Skeletal muscle satellite cell (primary cell): ENCODE data around the gene RHBDF2.
"Not testable (repeated sequence)": the region's sequence is repeated elsewhere in the genome, so short reads cannot be mapped to it uniquely, and the experiment has no call there.

ENCODE experiments used
- H3K27me3 ChIP-seq: 2 replicates; pipeline ENCODE4 v1.7.0; 2013; ENCODE audit warnings: low read length; ENCODE audit not compliant: control insufficient read depth, insufficient read depth
- H3K36me3 ChIP-seq: 2 replicates; pipeline ENCODE4 v1.7.0; 2013; ENCODE audit warnings: mild to moderate bottlenecking, control low read depth, low read length; ENCODE audit not compliant: insufficient read depth
- H3K4me1 ChIP-seq: 2 replicates; pipeline ENCODE4 v1.7.0; 2013; ENCODE audit warnings: low read length; ENCODE audit not compliant: control insufficient read depth, insufficient read depth
- H3K4me2 ChIP-seq: 2 replicates; pipeline ENCODE4 v1.7.0; 2013; ENCODE audit warnings: mild to moderate bottlenecking, low read length
- H3K4me3 ChIP-seq: 2 replicates; pipeline ENCODE4 v1.7.0; 2013; ENCODE audit warnings: low read length
- H3K9ac ChIP-seq: 2 replicates; pipeline ENCODE4 v1.7.0; 2013; ENCODE audit warnings: mild to moderate bottlenecking, low read depth, low read length, moderate library complexity
- H3K9me3 ChIP-seq: replicated peaks from 2 replicates; pipeline ENCODE4 v1.7.0; 2013; ENCODE audit warnings: mild to moderate bottlenecking, control low read depth, low read length

RHBDF2 gene

DNA sequence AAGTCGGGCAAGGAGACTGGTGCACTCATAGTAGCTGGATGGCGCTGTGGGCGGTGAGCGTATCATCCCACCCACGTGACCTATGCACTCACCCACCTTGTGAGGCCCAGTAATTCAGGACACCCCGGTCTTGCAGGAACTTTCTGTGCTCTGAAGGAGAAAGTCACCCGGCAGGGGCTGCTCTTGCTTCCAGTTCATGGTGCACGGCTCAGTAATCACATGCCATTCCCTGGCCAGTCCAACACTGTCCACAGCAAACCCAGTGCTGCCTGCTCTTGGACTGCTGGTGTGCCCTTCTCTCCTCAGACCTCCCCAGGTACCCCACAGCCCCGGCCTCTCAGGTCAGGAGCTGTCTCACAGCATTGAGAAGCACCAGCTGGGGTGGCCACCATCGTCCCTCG, 16.4 kb upstream of the RHBDF2 start:
- Histone ChIP-seq H3K9me3 (no peaks in the 10 kb centered on the region), H3K4me1 (peaks cover 15% of the 10 kb centered on the region), H3K4me2 (no peak overlapping the region), H3K36me3 (no peaks in the 10 kb centered on the region), H3K27me3 (no peaks in the 10 kb centered on the region), H3K9ac (no peak overlapping the region), H3K4me3 (no peak overlapping the region)

DNA sequence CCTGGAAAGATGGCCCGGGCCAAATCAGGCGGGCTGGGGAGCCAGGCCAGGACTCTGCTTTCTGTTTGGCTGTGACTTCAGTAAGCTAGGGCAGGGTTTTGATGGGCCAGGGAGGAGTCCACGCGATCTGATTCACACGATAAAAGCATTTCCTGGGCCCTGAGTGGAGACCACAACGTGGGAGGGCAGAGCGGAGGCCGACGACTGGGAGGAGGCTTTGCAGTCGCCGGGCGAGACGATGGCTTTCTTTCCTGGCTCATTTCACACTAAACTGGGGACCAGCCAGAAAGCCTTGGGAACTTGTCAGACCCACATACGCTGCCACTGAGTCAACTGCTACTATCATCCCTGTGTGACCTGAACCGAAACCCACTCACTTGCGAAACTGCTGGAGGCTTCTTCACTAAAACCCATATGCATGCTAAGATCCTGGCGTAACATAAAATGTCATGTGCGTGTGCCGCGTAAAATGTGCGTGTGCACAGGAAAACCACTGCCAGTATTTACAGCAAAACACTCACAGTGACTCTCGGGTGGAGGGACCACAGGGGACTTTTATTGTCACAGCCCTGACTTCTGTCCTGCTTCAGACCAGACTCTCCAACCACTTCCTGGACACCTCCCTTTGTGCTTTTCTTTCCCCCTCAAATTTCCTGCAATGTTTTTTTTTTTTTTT, 14.2 kb upstream of the RHBDF2 start:
- no peaks in the 10 kb centered on the region for H3K36me3 ChIP-seq
- H3K9me3 ChIP-seq: no peaks in the 10 kb centered on the region
- peaks cover 15% of the 10 kb centered on the region for H3K4me1 ChIP-seq
- peak overlapping the region; percentile 72 for H3K4me2 ChIP-seq
- no peaks in the 10 kb centered on the region for H3K27me3 ChIP-seq
- peak overlapping the region; percentile 54 for H3K4me3 ChIP-seq
- H3K9ac ChIP-seq: peak overlapping the region; percentile 80

DNA sequence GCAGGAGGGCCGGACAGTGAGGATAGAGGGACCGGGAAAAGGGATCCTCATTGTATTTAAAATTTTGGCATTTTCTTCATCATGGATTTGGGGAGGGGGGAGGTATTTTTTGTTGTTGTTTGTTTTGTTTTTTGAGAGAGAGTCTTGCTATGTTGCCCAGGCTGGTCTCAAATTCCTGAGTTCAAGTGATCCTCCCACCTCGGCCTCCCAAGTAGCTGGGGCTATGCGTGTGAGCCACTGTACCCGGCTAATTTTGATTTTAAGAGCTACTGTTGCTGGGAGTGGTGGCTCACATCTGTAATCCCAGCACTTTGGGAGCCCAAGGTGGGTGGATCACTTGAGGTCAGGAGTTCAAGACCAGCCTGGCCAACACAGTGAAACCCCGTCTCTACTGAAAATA, 13.1 kb upstream of the RHBDF2 start:
- H3K27me3 ChIP-seq, H3K36me3 ChIP-seq, H3K9me3 ChIP-seq, H3K4me3 ChIP-seq, H3K4me2 ChIP-seq, H3K9ac ChIP-seq: not testable (repeated sequence)
- H3K4me1 ChIP-seq: peaks cover 20% of the 10 kb centered on the region

DNA sequence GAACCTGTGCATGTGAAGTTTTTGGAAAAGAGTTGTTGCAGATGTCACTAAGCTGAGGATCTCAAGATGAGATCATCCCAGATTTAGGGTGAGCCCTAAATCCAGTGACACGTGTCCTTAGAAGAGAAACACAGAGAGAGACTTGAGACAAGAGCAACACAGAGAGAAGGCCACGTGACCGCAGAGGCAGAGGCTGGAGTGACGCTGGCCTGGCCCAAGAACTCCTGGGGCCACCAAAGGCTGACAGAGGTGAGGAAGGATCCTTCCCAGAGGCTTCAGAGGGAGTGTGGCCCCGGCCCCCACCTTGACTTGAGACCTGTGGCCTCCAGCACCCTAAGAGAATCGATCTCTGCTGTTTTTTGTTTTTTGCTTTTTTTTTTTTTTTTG, 12.1 kb upstream of the RHBDF2 start:
- H3K4me3 ChIP-seq: no peak overlapping the region
- no peak overlapping the region for H3K9ac ChIP-seq
- no peaks in the 10 kb centered on the region for H3K36me3 ChIP-seq
- H3K9me3 ChIP-seq: no peaks in the 10 kb centered on the region
- no peak overlapping the region for H3K4me2 ChIP-seq
- H3K27me3 ChIP-seq: no peaks in the 10 kb centered on the region
- peaks cover 20% of the 10 kb centered on the region for H3K4me1 ChIP-seq

DNA sequence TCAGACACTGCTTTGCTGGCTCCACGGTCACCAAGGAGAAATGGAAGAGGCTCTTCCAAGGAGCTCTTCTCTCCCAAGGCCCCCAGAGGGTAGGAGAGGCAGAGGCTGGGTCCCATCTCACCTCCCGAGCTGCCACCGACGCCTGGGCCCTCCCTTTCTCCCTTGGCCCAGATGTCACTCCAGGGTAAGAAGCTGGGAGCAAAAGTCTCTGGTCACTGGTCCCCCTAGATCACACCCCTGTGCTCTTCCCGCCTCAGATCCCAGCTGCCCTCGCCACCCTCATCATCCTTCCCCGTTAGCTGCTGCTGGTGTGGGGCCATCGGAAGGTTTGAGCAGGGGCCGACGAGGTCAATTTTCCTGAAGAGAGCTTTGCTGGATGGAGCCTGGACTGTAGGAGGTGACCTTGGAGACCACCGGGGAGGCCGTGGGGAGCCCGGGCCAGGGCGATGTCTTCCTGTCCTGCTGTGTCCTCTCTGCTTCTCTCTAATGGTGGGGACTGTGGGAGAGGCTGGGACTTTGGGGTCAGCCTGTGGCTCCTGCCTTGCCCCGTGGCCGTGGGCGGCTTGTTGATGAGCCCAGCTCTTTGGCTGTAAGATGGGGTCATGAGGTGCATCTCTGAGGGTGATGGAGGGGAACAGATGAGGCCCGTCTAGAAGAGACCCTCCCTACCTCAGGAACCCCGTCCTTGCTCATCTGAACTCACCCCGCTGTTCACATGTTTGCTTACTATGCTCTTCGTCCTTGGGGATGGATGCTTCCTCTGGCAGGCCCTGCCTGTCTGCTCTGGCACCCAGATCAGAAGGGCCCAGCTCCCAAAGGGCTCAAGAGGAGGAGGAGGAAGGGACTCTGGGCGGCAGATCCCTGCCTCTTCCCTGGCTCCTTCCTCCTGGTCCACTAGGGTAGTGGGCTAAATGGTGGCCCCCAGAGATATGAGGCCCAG, 11.4 kb upstream of the RHBDF2 start:
- no peaks in the 10 kb centered on the region for H3K36me3 ChIP-seq
- H3K4me1 ChIP-seq: peaks cover 20% of the 10 kb centered on the region
- peaks cover 5% of the 10 kb centered on the region for H3K27me3 ChIP-seq
- H3K4me2 ChIP-seq: no peak overlapping the region
- no peak overlapping the region for H3K4me3 ChIP-seq
- no peak overlapping the region for H3K9ac ChIP-seq
- no peaks in the 10 kb centered on the region for H3K9me3 ChIP-seq

DNA sequence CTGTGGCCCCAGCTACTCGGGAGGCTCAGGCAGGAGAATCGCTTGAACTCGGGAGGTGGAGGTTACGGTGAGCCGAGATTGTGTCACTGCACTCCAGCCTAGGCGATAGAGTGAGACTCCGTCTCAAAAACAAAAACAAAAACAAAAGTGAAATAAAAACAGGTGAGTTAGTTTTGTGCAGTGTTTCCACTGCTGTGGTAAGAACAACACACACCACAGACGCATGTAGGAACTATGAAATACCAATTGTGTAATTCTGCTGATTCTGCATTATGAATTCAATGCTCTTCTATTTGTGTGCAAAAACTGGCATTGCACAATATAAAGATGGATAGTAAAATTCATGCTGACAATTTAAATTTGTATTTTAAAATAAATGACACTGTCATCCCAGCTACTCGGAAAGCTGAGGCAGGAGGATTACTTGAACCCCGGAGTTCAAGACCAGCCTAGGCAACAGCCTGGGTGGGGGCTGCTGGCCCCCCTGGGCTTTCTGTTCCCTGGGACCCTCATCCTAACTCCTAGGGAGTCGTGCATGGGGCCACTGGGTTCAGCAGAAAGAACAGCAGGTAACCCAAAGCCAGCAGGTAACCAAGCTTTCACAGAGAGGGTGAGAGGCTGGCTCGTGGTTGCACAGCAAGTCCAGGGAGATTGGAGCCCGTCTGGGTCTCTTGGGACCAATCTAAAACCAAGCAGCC, 10.6 kb upstream of the RHBDF2 start:
- H3K9ac ChIP-seq: no peak overlapping the region
- H3K4me3 ChIP-seq: no peak overlapping the region
- no peaks in the 10 kb centered on the region for H3K36me3 ChIP-seq
- H3K27me3 ChIP-seq: peaks cover 12% of the 10 kb centered on the region
- H3K4me1 ChIP-seq: peaks cover 20% of the 10 kb centered on the region
- H3K9me3 ChIP-seq: no peaks in the 10 kb centered on the region
- H3K4me2 ChIP-seq: no peak overlapping the region

DNA sequence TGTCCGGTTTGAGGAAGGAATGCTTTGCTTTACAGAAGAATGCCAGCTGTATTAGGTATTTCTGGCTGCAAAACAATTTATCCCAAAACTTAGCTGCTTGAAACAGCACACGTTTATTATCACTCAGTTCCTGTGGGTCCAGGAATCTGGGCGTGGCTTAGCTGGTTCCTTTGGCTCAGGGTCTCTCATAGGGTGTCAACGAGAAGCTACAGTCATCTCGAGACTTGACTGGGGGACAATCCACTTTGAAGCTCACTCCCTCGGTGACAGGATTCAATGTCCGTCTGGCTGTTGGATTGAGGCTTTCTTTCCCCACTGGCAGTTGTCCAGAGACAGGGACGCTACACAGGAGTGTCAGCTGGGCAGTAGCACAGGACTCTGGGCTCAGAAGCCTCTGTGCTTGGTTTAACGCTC, 9.6 kb upstream of the RHBDF2 start:
- H3K4me3 ChIP-seq: no peak overlapping the region
- peaks cover 16% of the 10 kb centered on the region for H3K27me3 ChIP-seq
- peaks cover 20% of the 10 kb centered on the region for H3K4me1 ChIP-seq
- no peaks in the 10 kb centered on the region for H3K9me3 ChIP-seq
- H3K36me3 ChIP-seq: no peaks in the 10 kb centered on the region
- H3K9ac ChIP-seq: no peak overlapping the region
- H3K4me2 ChIP-seq: no peak overlapping the region

DNA sequence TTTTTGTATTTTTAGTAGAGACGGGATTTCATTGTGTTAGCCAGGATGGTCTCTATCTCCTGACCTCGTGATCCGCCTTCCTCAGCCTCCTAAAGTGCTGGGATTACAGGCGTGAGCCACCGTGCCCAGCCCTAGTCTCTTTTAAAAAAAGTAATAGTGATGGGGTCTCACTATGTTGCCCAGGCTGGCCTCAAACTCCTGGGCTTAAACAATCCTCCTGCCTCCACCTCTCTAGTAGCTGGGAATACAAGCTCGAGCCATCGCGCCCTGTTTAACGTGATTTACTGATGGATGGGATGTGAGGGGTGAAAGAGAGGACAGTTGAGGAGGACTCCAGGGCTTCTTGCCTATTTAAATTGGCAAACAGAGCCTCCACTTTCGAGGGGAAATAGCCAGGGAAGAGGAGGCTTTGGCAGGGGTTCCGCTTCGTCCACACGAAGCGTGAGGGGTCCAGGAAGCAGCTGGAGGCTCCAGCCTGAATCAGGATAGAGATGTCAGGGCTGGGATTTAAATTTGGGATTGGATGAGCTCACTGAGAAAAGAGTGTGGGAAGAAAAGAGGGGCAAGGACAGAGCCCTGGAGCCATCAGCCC, 7.3 kb upstream of the RHBDF2 start:
- not testable (repeated sequence) for H3K9me3 ChIP-seq

DNA sequence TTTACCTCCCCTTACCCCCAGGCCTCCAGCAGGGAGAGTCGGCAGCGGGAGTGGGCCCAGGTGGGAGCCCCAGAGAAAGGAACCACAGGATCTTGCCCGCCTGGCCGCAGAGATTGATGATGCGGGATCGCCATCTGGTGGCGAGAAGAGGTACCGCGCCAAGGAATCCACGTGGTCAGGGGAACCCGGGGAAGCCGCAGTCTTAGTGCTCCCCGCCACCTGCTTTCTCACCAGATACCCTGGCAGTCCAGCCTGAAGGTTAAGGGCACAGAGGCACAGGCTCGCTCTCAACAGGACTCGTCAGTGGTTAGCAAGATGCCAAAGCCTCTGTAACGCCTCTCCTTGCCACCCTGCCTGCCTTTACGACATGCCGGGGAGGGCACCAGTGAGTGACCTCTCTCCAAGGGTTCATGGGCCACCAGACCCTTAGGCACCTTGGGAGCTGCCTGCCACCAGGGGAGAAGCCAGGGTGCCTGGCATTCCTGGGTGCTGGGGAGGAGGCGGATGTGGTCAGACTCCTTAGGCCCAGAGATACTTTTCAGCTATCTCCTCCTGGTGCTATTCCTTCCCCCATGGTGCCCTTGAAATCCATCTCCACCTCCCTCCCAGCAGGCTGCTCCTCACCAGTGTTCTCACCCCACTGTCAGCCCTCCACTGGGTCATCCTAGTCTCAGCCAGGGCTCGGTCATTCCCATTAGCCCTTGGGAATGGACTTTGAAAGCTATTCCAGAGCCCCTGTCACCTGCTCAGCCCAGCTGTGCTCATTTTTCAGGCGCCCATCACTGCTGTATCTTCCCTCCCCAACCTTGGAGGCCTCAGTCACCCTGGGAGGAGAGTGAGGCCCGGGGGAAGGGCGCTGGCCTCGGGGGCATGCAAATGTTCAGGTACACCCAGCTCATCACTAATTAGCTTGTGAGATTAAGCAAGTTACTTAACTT, 5.5 kb upstream of the RHBDF2 start:
- Histone ChIP-seq H3K27me3 (peaks cover 16% of the 10 kb centered on the region), H3K4me3 (no peak overlapping the region), H3K4me2 (peak overlapping the region; percentile 47), H3K4me1 (peaks cover 14% of the 10 kb centered on the region), H3K9me3 (no peaks in the 10 kb centered on the region), H3K9ac (no peak overlapping the region), H3K36me3 (no peaks in the 10 kb centered on the region)

More for the DNA sequence above, 7.3 kb upstream of the RHBDF2 start:
- not testable (repeated sequence) for H3K9ac ChIP-seq, H3K4me1 ChIP-seq, H3K4me2 ChIP-seq, H3K4me3 ChIP-seq, H3K36me3 ChIP-seq
- H3K27me3 ChIP-seq: peaks cover 16% of the 10 kb centered on the region

DNA sequence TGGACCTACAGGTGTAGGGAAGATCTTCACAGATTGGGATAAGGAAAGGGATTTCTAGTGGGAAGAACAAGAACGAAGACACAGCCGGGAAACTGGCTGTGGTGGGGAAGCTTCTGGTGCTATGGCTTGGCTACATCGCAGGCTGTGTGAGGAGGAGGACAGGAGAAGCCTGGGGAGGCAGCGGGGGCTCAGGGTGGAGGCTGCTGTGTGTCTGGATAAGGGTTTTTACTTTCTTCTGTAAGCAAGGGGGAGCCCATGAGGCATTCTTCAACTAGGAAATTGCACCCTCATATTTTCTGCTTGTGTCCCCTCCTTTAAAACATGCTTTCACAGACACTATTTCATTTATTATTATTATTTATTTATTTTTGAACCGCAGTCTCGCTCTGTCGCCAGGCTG, 2.9 kb upstream of the RHBDF2 start:
- no peak overlapping the region for H3K4me3 ChIP-seq
- no peaks in the 10 kb centered on the region for H3K36me3 ChIP-seq
- peaks cover 16% of the 10 kb centered on the region for H3K27me3 ChIP-seq
- H3K9me3 ChIP-seq: no peaks in the 10 kb centered on the region
- H3K4me1 ChIP-seq: peaks cover 31% of the 10 kb centered on the region
- no peak overlapping the region for H3K4me2 ChIP-seq
- H3K9ac ChIP-seq: no peak overlapping the region
